ENCODE results near the gene TTC23.

GRCh38 chr15:99105514-99106341 is 143.7 kb downstream of the TTC23 start:
- TF ChIP-seq CTCF (conservative IDR thresholded peaks at IDR 0.05; ENCODE audit: low read length): no peak
- TF ChIP-seq EZH2phosphoT487 (IDR thresholded peaks at IDR 0.05; ENCODE audit: borderline replicate concordance, low read depth, low read length): no peak
